ENCODE results near the gene DISC1. TPM values are rescaled to one million over a fixed set of nuclear protein-coding genes. Genes with fewer than 3 reads are reported as not detected.
"Not testable (repeated sequence)": the region's sequence is repeated elsewhere in the genome, so short reads cannot be mapped to it uniquely, and the experiment has no call there.

Gene DISC1
- 10 to 100 TPM in 1 of 2 donors, 1 to 10 TPM in 1; 3.1 to 12.4 TPM for total RNA-seq

GRCh38 chr1:231626535-231626950 is at the start of gene DISC1:
Gene DISC1, plus strand, starts transcription at chr1:231626790. Its CDS starts 78 bp downstream, at chr1:231626868.
- ATAC-seq (peak; percentile 68), DNase-seq (ENCODE audit: low spot score in 2 of 2) (peak in 1 of 2 donors; percentile 76)
- Mint-ChIP-seq H3K9me3 (no peaks in the 10 kb centered on the region), H3K36me3 (no peaks in the 10 kb centered on the region), H3K27ac (peak within 1 kb of the TSS; percentile 42 to 94)

GRCh38 chr1:231576804-231577718 is 49.5 kb upstream of the DISC1 start:
- Mint-ChIP-seq H3K9me3 (no peaks in the 10 kb centered on the region), H3K36me3 (no peaks in the 10 kb centered on the region), H3K27ac (peak overlapping the region in 1 of 2 donors; percentile 22)
- DNase-seq (ENCODE audit: low spot score in 2 of 2) = no peak
- no peak for ATAC-seq

- Mint-ChIP-seq H3K9me3 (no peaks in the 10 kb centered on the region), H3K27ac (no peak overlapping the region), H3K36me3 (no peaks in the 10 kb centered on the region)
- ATAC-seq (no peak), DNase-seq (ENCODE audit: low spot score in 2 of 2) (no peak)
These were observed 45.7 kb upstream of the DISC1 start for GRCh38 chr1:231580874-231581273.

DNA sequence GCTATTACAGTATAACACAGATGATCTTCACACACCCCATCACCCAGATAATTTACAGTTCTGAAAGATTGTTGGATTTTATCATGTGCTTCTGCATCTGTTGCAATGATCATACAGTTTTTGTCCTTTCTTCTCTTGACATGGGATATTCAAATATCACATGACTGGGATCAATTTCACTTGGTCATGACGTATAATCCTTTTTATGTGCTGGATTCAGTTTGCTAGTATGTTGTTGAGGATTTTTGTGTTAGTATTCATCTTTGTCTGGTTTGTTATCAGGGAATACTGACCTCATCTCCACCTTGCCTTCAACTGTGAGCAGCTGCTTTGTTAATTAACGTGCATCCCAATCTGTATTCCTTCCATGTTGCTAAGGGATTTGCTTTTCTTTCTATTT is 44.7 kb upstream of the DISC1 start:
- Mint-ChIP-seq H3K27ac (no peak overlapping the region), H3K9me3 (no peaks in the 10 kb centered on the region), H3K36me3 (no peaks in the 10 kb centered on the region)
- DNase-seq (ENCODE audit: low spot score in 2 of 2) = no peak
- no peak for ATAC-seq

DNA sequence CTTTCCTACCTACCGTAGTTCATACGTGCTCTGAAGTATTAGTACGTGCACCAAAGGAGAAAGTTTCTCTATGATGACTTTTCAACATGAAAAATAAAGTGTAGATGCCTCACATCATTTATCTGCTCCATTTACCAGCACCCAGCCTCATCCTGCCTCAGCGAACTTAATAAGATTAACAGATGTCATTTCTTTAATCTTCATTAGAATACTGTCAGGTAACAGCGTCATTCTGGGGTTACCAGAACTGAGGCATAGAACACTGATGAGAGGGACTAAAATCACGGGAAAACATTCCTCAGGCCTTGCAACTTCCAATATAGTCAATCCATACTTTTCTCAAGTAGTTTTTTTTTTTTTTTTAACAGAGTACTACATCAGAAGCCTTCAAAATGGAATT is 43.2 kb upstream of the DISC1 start:
- ATAC-seq = no peak
- H3K36me3 Mint-ChIP-seq = no peaks in the 10 kb centered on the region
- H3K9me3 Mint-ChIP-seq = no peaks in the 10 kb centered on the region
- no peak for DNase-seq (ENCODE audit: low spot score in 2 of 2)
- H3K27ac Mint-ChIP-seq = no peak overlapping the region

- DNase-seq (ENCODE audit: low spot score in 2 of 2) (no peak), ATAC-seq (peak in 1 of 2 donors; percentile 54)
- Mint-ChIP-seq H3K27ac (peak overlapping the region in 1 of 2 donors; percentile 18), H3K36me3 (no peaks in the 10 kb centered on the region), H3K9me3 (no peaks in the 10 kb centered on the region)
These were observed 42.5 kb upstream of the DISC1 start for GRCh38 chr1:231584117-231584516.

DNA sequence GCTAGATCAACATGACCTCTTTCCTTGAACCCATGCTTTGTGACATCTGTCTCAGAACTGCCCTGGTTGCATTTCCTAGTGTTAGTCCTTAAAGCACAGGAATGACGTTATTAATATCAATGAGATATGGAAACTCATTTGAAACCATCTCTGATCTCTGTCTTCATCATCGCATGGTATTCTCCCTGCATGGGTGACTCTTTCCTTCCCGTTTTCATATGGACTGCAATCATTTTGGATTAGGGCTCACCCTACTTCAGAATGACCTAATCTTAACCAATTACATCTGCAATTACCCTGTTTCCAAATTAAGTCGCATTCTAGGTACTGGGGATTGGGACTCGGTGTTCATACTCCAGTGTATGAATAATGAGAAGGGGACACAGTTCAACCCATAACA is 41.7 kb upstream of the DISC1 start:
- no peaks in the 10 kb centered on the region for H3K36me3 Mint-ChIP-seq
- no peak for DNase-seq (ENCODE audit: low spot score in 2 of 2)
- no peaks in the 10 kb centered on the region for H3K9me3 Mint-ChIP-seq
- ATAC-seq = no peak
- peak overlapping the region in 1 of 2 donors; percentile 18 for H3K27ac Mint-ChIP-seq

DNA sequence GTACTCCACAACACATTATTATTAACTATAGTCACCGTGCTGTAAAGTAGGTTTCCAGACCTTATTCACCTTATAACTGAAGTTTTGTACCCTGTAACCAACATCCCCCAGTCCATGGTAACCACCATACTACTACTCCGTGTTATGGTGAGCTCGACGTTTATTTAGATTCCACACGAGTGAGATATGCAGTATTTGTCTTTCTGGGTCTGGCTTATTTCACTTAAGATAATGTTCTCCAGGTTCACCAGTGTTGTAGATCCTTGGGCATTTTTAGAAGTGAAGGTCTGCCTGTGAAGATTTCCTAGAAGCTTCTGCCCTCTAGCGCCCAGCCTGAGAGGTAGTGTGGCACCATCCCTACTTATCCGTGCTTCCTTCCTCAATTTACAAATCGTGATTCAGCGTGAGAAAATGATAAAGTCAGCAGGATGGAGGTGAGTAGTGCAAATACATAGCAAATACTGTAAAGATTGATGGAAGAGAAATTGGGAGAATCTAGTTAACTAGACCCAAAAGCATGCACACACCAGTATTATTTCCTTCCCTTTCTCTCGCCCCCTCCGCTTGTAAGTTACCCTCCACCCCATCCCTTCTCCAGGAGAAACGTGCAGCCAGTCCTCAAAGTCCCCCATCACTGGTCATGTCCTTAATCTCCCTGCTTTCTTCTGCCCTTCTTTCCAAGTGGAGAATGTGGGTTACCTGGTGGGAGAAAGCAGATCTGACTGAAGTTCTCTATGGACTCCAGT is 36.0 kb upstream of the DISC1 start:
- H3K36me3 Mint-ChIP-seq = no peaks in the 10 kb centered on the region
- no peak overlapping the region for H3K27ac Mint-ChIP-seq
- no peaks in the 10 kb centered on the region for H3K9me3 Mint-ChIP-seq
- DNase-seq (ENCODE audit: low spot score in 2 of 2) = peak in 1 of 2 donors; percentile 28
- ATAC-seq = peak; percentile 79 to 82

DNA sequence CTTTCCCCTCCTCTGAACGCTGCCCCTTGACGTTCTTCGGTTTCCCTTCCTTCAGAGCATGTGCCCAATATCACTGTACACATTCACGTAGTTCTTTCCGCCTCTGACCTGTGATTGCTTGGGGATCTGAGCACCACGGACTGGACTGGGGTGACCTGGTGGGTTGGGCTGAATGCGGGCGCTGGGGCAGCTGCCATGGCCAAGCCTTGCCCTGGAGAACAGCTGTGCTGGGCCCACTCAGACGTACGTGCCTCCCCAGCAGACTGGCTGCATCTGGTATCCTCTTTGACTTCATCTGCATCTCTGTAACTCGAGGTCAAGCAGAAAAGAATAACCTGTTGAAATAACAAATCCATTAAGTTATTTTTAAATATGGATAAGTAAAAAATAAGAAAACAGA is 35.1 kb upstream of the DISC1 start:
- ATAC-seq = no peak
- H3K27ac Mint-ChIP-seq = no peak overlapping the region
- H3K9me3 Mint-ChIP-seq = no peaks in the 10 kb centered on the region
- DNase-seq (ENCODE audit: low spot score in 2 of 2) = no peak
- no peaks in the 10 kb centered on the region for H3K36me3 Mint-ChIP-seq

- Mint-ChIP-seq H3K36me3 (no peaks in the 10 kb centered on the region), H3K9me3 (no peaks in the 10 kb centered on the region), H3K27ac (no peak overlapping the region)
- no peak for ATAC-seq
- no peak for DNase-seq (ENCODE audit: low spot score in 2 of 2)
These were observed 33.8 kb upstream of the DISC1 start for GRCh38 chr1:231592809-231593208.

- H3K9me3 Mint-ChIP-seq; H3K36me3 Mint-ChIP-seq; H3K27ac Mint-ChIP-seq; ATAC-seq; DNase-seq (ENCODE audit: low spot score in 2 of 2): not testable (repeated sequence)
These were observed 33.3 kb upstream of the DISC1 start for GRCh38 chr1:231593264-231593663.

DNA sequence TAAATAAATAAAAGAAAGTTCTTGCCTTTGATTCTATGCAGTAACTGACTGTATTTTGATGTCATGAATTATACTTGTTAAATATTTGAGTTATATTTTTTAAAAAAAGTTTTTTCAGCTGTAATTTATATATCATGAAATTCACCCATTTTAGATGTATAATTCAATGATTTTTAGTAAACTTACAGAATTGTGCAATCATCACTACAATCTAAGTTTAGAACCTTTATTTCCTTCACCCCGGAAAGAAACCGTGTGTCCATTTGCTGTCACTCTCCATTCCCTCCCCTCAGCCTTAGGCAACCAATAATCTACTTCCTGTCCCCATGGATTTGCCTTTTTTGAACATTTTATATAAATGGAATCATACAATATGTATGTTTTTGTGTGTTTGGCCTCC is 32.5 kb upstream of the DISC1 start:
- H3K27ac Mint-ChIP-seq = no peak overlapping the region
- no peaks in the 10 kb centered on the region for H3K9me3 Mint-ChIP-seq
- ATAC-seq (no peak), DNase-seq (ENCODE audit: low spot score in 2 of 2) (no peak)
- no peaks in the 10 kb centered on the region for H3K36me3 Mint-ChIP-seq

DNA sequence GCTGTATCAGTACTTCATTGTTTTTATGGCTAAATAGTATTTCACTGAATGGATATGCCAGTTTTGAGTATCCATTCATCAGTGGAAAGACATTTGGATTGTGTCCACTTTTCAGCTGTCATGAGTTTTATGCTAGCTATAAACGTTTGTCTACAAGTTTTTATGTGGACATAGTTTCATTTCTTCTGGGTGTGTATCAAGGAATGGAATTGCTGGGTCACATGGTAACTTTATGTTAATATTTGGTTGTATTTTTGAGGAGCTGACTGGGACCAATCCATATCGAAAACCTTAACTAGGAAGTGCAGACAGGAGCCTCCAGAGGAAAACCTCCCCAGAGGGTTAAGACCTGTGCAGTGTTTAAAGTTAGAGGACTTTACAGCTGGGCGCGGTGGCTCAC is 31.8 kb upstream of the DISC1 start:
- H3K9me3 Mint-ChIP-seq = no peaks in the 10 kb centered on the region
- ATAC-seq (no peak), DNase-seq (ENCODE audit: low spot score in 2 of 2) (no peak)
- no peak overlapping the region for H3K27ac Mint-ChIP-seq
- no peaks in the 10 kb centered on the region for H3K36me3 Mint-ChIP-seq

DNA sequence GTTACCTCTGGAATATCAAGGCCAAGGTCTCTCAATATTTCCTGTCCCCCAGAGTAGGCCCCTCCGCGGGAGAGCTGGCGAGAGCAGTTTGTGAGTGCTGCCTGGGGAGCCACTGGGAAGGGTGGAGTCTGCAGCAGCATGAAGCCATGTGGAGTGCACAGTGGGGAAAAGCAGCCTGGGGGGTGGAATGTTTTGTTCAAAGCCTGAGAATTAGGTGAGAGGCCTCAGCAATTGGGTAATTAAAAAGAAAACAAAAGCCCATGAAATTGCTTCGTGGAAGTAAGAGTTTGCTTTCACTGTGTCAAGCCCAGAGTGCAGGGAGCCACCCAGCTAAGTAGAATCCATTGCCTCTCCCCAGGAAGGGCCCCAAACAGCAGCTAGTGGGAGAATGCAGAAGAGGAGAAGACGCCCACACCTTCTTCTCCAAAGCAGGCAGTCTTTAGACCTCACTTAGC is 30.2 kb upstream of the DISC1 start:
- ATAC-seq = no peak
- Mint-ChIP-seq H3K9me3 (no peaks in the 10 kb centered on the region), H3K27ac (peak overlapping the region in 1 of 2 donors; percentile 65), H3K36me3 (no peaks in the 10 kb centered on the region)
- no peak for DNase-seq (ENCODE audit: low spot score in 2 of 2)

GRCh38 chr1:231597971-231598370 is 28.6 kb upstream of the DISC1 start:
- ATAC-seq (no peak), DNase-seq (ENCODE audit: low spot score in 2 of 2) (no peak)
- Mint-ChIP-seq H3K9me3 (no peaks in the 10 kb centered on the region), H3K36me3 (no peaks in the 10 kb centered on the region), H3K27ac (no peak overlapping the region)

DNA sequence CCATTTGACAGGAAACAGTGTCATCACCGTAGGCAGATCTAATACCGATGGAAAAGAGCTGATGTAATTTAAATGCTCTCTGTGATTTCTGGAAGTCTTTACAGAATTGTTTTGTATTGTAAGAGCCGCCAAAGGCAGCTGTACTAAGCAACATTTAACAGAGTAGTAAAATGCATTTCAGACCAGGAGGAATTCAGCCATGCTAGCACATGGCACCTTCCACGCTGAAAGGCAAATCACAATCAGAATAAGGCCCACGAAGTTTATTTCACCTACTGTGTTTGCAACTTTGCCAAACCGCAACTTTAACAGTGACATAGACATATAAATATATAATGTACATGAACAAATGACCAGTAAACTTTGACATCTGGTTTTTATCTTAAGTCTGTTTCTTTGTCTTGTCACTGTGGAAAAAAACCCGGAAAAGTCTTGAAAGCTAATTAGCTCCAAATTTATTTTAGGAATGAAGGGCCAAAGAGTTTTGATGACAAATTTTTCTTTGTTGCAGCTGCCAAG is 26.1 kb upstream of the DISC1 start:
- no peak overlapping the region for H3K27ac Mint-ChIP-seq
- no peaks in the 10 kb centered on the region for H3K9me3 Mint-ChIP-seq
- no peak for ATAC-seq
- H3K36me3 Mint-ChIP-seq = no peaks in the 10 kb centered on the region
- DNase-seq (ENCODE audit: low spot score in 2 of 2) = no peak

All from activated naive CD4-positive, alpha-beta T cell treated with anti-CD3 and anti-CD28 coated beads, Interleukin-2, amount 50 U/mL, for 72 hours (primary cell).